Hepatocyte (in vitro differentiated cells): ENCODE measurements around the gene KRAS.

ENCODE experiments used
- EZH2 ChIP-seq: fragments of 200-600 bp; sonication (generic); IDR thresholded peaks from 2 replicates; pipeline ENCODE4 v1.6.1; 2016; ENCODE audit warnings: antibody characterized with exemption, mild to moderate bottlenecking, borderline replicate concordance
- EZH2phosphoT487 ChIP-seq: fragments of 200-600 bp; sonication (generic); IDR thresholded peaks from one replicate; pipeline ENCODE4 v1.6.1; 2018; ENCODE audit warnings: antibody characterized with exemption, mild to moderate bottlenecking, low read depth, moderate library complexity; ENCODE audit not compliant: unreplicated experiment, severe bottlenecking
- TF ChIP-seq, protein P1 (sequence below): fragments of 200-600 bp; sonication (generic); IDR thresholded peaks from 2 replicates; pipeline ENCODE4 v1.5.1; 2016; ENCODE audit warnings: antibody characterized with exemption, mild to moderate bottlenecking; ENCODE audit not compliant: poor library complexity

DNA sequence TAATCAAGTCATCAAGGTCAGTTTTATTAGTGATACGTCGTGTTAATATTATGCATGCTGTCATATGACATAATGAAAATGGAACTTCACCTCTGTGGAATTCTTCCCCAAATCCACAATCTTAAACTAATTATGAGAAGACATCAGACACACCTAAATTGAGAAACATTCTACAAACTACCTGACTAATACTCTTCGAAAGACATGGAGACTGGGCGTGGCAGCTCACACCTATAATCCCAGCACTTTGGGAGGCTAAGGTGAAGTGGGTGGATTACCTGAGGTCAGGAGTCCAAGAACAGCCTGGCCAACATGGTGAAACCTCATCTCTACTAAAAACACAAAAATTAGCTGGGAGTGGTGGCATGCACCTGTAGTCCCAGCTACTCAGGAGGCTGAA lies 33.3 kb upstream of the KRAS start:
- TF ChIP-seq, protein P1, sequence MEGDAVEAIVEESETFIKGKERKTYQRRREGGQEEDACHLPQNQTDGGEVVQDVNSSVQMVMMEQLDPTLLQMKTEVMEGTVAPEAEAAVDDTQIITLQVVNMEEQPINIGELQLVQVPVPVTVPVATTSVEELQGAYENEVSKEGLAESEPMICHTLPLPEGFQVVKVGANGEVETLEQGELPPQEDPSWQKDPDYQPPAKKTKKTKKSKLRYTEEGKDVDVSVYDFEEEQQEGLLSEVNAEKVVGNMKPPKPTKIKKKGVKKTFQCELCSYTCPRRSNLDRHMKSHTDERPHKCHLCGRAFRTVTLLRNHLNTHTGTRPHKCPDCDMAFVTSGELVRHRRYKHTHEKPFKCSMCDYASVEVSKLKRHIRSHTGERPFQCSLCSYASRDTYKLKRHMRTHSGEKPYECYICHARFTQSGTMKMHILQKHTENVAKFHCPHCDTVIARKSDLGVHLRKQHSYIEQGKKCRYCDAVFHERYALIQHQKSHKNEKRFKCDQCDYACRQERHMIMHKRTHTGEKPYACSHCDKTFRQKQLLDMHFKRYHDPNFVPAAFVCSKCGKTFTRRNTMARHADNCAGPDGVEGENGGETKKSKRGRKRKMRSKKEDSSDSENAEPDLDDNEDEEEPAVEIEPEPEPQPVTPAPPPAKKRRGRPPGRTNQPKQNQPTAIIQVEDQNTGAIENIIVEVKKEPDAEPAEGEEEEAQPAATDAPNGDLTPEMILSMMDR: no peak
- TF ChIP-seq EZH2phosphoT487 (no peak), EZH2 (no peak)
